Peyer's patch (tissue), 4 donors: ENCODE results near the gene PKP3.

Source experiments
- POLR2A ChIP-seq, 2 donors: fragments of 450-650 bp; IDR thresholded peaks; one replicate each; pipeline ENCODE4 v1.5.1; 2017; ENCODE audit warnings: antibody characterized with exemption in 2 of 2, mild to moderate bottlenecking in 2 of 2, moderate library complexity in 2 of 2
- TF ChIP-seq, protein P1 (sequence below), 6 experiments: fragments of 450-650 bp in 4 of 6; fragments of 200-600 bp in 2 of 6; sonication (generic) in 1 of 6; IDR thresholded peaks; one replicate each; pipeline ENCODE4 v1.5.1; 2017 to 2019; ENCODE audit warnings: antibody characterized with exemption in 6 of 6, mild to moderate bottlenecking in 3 of 6, moderate library complexity in 1 of 6

GRCh38 chr11:380491-380890 is 13.5 kb upstream of the PKP3 start:
- TF ChIP-seq, protein P1, sequence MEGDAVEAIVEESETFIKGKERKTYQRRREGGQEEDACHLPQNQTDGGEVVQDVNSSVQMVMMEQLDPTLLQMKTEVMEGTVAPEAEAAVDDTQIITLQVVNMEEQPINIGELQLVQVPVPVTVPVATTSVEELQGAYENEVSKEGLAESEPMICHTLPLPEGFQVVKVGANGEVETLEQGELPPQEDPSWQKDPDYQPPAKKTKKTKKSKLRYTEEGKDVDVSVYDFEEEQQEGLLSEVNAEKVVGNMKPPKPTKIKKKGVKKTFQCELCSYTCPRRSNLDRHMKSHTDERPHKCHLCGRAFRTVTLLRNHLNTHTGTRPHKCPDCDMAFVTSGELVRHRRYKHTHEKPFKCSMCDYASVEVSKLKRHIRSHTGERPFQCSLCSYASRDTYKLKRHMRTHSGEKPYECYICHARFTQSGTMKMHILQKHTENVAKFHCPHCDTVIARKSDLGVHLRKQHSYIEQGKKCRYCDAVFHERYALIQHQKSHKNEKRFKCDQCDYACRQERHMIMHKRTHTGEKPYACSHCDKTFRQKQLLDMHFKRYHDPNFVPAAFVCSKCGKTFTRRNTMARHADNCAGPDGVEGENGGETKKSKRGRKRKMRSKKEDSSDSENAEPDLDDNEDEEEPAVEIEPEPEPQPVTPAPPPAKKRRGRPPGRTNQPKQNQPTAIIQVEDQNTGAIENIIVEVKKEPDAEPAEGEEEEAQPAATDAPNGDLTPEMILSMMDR (IDR thresholded peaks at IDR 0.05), result no peak
- TF ChIP-seq POLR2A (IDR thresholded peaks at IDR 0.05), result no peak
